GM19467 (cell line): ENCODE measurements around the gene UTP20.
A peak's percentile ranks its signal among the peaks of the same experiment; 100 is the strongest.
"Not testable (repeated sequence)": the region's sequence is repeated elsewhere in the genome, so short reads cannot be mapped to it uniquely, and the experiment has no call there.

Source experiments
- ATAC-seq: cut with Tn5 transposase; IDR thresholded peaks from one replicate; pipeline ENCODE4 v1.9.1; 2021; ENCODE audit warnings: mild to moderate bottlenecking, moderate library complexity; ENCODE audit not compliant: unreplicated experiment

The UTP20 gene

DNA sequence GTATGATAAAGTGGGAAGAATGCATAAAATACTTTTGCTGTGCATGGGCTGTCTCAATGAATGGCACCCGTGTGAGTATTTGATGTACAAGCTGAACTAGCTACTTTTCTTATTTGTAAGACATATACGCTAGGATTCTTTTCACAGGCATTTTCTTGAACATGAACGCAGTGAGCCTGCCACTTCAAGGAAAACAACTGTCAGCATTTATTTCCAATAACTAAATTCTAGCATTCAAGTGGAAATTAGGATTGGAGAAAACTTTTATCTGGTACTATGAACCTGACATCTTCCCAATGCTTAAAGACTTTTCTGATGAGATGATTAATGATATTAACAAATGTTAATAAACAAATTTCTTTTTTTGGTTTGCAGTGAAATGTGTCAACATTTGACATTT is 45.7 kb downstream of the UTP20 start:
- ATAC-seq, result no peak

DNA sequence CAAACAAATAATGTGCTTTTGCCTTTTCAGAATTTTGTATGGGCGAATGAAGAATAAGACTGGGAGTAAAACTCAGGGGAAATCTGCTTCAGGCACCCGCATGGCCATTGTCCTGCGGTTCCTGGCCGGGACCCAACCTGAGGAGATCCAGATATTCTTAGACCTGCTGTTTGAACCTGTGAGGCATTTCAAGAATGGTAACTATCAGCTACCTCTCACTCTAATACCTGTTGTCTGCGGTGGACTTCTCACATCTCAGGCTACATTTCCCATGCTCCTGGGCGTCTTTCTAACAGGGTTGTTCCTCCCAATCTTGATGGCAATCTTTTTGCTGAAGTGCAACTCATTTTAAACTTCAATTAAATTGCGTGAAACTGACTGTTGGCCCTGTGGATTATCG is 47.1 kb downstream of the UTP20 start:
- no peak for ATAC-seq

DNA sequence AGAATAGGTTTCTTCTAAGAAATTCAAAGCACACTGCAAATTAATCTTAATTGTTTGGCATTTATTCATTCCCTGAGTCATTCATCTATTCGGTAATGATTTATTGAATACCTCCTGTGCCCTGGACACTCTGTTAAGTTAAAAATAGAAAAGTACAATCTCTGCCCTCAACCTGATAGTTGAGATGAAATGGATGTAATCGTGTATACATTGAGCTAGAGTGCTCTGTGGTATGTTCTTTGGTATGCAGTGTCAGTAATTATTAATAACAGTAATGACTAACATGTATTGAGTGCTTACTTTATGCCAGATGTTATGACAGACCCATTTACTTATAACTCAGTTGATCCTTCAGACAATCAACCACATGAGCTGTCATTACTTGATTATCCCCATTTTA is 47.6 kb downstream of the UTP20 start:
- ATAC-seq, result no peak

GRCh38 chr12:101328917-101329316 is 49.0 kb downstream of the UTP20 start:
- ATAC-seq, result no peak

- no peak for ATAC-seq
Measured at GRCh38 chr12:101330631-101331030, 50.7 kb downstream of the UTP20 start.

DNA sequence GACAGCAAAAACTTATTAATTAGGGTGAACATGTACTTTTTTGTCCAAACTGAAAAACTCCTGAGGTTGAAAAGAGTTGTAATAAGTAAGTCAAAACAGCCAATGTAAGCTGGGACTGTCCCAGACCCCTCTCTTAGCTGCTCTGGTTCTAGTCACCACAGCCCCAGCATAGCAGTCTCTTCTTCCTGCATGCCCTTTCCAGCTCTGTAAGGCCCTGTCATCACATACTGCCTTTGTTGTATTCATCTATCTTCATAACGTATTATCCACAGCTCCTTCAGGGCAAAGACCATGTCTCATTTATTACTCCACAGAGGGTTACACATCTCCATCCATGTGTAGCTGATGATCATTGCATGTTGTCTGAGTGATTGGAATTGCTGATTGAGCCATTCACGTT is 56.5 kb downstream of the UTP20 start:
- no peak for ATAC-seq

GRCh38 chr12:101338087-101338486 is 58.2 kb downstream of the UTP20 start:
- no peak for ATAC-seq

- ATAC-seq, result no peak
Measured at GRCh38 chr12:101343893-101344292, 64.0 kb downstream of the UTP20 start.

DNA sequence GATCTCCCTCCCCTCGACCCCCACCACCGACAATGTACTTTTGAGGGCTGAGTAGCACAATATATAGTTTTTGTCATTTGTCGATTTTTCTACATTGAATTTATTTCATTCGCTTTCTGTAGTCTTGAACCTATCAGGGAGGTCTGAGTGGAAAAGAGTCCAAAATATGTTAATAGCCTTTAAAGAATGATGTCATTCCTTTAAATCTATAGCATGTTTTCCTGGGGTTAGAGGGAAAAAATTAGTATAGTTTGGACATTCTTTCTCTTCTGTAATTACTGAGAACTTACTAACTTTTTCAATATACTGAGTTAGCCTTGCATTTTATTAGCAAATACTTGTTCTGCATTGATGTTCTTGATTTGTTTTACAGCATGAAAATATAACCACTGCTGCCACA is 71.8 kb downstream of the UTP20 start:
- no peak for ATAC-seq

DNA sequence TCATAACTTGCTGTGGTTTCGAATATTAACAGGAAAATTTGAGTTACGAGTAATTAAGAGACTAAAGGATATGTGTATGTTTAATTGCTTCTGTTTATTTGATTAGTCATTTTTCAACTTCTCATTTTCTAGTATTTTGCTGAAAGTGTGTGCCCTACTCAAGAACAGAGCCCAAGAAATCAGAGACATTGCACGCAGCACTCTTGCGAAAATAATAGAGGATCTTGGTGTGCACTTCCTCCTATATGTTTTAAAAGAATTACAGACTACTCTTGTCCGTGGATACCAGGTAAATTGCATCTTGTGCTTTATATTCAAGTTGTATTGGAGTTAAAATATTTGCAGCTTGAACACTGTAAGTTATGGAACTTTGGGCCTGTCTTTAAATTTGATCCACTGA is 76.9 kb downstream of the UTP20 start:
- ATAC-seq, result no peak

GRCh38 chr12:101361455-101361854 is 81.5 kb downstream of the UTP20 start:
- ATAC-seq, result no peak

DNA sequence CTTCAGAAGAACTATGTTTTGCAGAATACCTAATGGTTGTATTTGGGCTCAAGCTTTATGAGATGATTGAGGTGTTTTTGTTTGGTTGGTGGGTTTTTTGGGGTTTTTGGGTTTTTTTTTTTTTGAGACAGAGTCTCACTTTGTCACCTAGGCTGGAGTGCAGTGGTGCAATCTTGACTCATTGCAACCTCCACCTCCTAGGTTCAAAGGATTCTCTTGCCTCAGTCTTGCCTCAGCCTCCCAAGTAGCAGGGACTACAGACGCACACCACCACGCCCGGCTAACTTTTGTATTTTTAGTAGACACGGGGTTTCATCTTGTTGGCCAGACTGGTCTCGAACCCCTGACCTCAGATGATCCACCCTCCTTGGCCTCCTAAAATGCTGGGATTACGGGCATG is 88.1 kb downstream of the UTP20 start:
- ATAC-seq, result no peak

GRCh38 chr12:101372431-101372830 is 92.5 kb downstream of the UTP20 start:
- ATAC-seq, result no peak

GRCh38 chr12:101375573-101375972 is 95.7 kb downstream of the UTP20 start:
- ATAC-seq, result no peak

GRCh38 chr12:101379149-101379548 is 99.2 kb downstream of the UTP20 start:
- ATAC-seq, result no peak

DNA sequence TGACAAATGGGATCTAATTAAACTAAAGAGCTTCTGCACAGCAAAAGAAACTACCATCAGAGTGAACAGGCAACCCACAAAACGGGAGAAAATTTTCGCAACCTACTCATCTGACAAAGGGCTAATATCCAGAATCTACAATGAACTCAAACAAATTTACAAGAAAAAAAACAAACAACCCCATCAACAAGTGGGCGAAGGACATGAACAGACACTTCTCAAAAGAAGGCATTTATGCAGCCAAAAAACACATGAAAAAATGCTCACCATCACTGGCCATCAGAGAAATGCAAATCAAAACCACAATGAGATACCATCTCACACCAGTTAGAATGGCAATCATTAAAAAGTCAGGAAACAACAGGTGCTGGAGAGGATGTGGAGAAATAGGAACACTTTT is 111.3 kb downstream of the UTP20 start:
- not testable (repeated sequence) for ATAC-seq

- ATAC-seq, result peak; percentile 20
Measured at GRCh38 chr12:101407049-101407435, 127.1 kb downstream of the UTP20 start.

- ATAC-seq, result peak; percentile 83
Measured at GRCh38 chr12:101407436-101408345, 127.8 kb downstream of the UTP20 start, which contains the start of gene ARL1. TSS of gene ARL1 (minus strand) at chr12:101407772. CDS start at chr12:101407645, 127 bp downstream.

DNA sequence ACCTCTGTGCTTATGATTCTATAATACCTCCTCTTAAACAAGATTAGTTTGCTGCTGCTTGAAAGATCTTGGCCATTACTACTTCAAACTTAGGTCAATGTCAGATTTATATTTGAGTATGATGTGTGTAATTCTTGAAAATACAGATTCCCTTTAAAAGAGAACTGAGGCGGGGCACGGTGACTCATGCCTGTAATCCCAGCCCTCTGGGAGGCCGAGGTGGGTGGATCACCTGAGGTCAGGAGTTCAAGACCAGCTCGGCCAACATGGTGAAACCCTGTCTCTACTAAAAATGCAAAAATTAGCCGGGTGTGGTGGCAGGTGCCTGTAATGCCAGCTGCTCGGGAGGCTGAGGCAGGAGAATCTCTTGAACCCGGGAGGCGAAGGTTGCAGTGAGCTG is 130.3 kb downstream of the UTP20 start:
- not testable (repeated sequence) for ATAC-seq

DNA sequence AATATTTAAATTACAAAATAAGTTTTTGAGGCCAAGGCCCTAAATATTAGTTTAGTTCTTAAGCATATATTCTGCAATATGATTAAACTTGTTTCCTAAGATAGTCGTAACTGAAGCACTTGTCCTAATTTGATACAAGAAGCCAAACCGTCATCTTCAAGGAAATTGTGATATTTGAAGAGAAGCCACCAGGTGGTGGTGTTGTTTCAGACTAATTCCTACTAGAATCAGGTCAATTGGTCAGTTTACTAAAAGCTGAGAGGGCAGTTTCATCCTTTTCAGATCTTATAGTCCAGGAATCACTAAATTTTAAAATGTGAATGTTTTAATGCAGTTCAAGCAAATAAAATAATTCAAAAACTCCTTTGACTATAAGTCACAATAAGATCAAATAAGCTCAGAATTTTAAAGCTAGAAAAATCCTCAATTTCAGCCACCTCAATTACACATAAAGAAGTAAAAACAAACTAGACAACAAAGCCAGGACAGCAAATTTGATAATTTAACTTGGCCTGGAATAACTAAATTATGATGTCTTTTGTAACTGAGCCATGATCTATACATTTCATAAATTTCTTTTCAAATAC is 134.7 kb downstream of the UTP20 start:
- no peak for ATAC-seq

GRCh38 chr12:101415228-101415627 is 135.3 kb downstream of the UTP20 start:
- no peak for ATAC-seq

GRCh38 chr12:101422066-101422465 is 142.2 kb downstream of the UTP20 start:
- ATAC-seq, result not testable (repeated sequence)
